A549 (cell line): ENCODE results near the gene CYP2R1.

Experiments used
- EP300 ChIP-seq, 2 experiments: fragments of >200 bp; sonication (Bioruptor Twin); formaldehyde crosslinking; IDR thresholded peaks; 2 replicates in 1 of 2; 3 replicates in 1 of 2; pipeline ENCODE4 v1.6.1; 2016 to 2017
- FOSL2 ChIP-seq, 2 experiments: fragments of 450-650 bp in 1 of 2; fragments of >200 bp in 1 of 2; sonication (Bioruptor Twin) in 1 of 2; formaldehyde crosslinking; IDR thresholded peaks; 2 replicates each; pipeline versions ENCODE4 v1.5.0 to v1.6.1; 2016 to 2020; ENCODE audit warnings: mild to moderate bottlenecking in 1 of 2, moderate library complexity in 1 of 2
- POLR2A ChIP-seq: IDR thresholded peaks from 2 replicates; pipeline ENCODE4 v1.6.1; 2012; ENCODE audit warnings: mild to moderate bottlenecking, low read length
- RNF2 ChIP-seq: fragments of 200-600 bp; sonication (generic); IDR thresholded peaks from 2 replicates; pipeline ENCODE4 v1.6.1; 2016; ENCODE audit warnings: low read depth, mild to moderate bottlenecking, antibody characterized with exemption, moderate library complexity, borderline replicate concordance
- ZFP36 ChIP-seq: fragments of 450-650 bp; IDR thresholded peaks from 2 replicates; pipeline ENCODE4 v1.6.1; 2014; ENCODE audit warnings: borderline replicate concordance; ENCODE audit not compliant: partially characterized antibody
- TF ChIP-seq, protein P1 (sequence below): fragments of >200 bp; sonication (Bioruptor Twin); formaldehyde crosslinking; IDR thresholded peaks from 3 replicates; pipeline ENCODE4 v1.5.1; 2016

DNA sequence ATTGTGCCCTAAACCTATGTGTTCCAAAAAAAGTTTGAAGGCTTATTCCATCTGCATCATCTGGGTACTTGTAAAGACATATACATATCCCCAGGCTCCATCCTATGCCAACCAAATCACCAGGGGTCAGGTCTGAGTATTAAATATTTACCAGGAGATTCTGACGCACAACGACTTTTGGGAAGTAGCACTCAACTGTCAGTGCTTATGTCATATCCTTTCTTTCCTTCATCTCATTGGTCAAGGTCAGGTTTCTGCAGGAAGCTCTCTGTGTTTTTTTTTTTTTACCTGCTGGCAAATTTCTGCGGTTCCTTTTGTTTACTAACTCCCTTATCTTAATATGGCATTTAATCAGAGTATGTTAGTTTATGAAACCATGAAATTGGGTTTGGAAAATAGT is 22.5 kb upstream of the CYP2R1 start:
- no peak for TF ChIP-seq POLR2A
- TF ChIP-seq, protein P1, sequence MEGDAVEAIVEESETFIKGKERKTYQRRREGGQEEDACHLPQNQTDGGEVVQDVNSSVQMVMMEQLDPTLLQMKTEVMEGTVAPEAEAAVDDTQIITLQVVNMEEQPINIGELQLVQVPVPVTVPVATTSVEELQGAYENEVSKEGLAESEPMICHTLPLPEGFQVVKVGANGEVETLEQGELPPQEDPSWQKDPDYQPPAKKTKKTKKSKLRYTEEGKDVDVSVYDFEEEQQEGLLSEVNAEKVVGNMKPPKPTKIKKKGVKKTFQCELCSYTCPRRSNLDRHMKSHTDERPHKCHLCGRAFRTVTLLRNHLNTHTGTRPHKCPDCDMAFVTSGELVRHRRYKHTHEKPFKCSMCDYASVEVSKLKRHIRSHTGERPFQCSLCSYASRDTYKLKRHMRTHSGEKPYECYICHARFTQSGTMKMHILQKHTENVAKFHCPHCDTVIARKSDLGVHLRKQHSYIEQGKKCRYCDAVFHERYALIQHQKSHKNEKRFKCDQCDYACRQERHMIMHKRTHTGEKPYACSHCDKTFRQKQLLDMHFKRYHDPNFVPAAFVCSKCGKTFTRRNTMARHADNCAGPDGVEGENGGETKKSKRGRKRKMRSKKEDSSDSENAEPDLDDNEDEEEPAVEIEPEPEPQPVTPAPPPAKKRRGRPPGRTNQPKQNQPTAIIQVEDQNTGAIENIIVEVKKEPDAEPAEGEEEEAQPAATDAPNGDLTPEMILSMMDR, result no peak
- no peak for TF ChIP-seq FOSL2 (IDR thresholded peaks at IDR 0.05)
- no peak for TF ChIP-seq FOSL2 (CRISPR knock-in tag; IDR thresholded peaks at IDR 0.05)
- no peak for TF ChIP-seq RNF2
- TF ChIP-seq EP300 (IDR thresholded peaks at IDR 0.05), result no peak
- no peak for TF ChIP-seq ZFP36
